Mammary epithelial cell (primary cell): ENCODE measurements around the gene GUCY1A2.

ENCODE experiments used
- CTCF ChIP-seq, 2 donors: IDR thresholded peaks in 1 of 2; conservative IDR thresholded peaks in 1 of 2; 2 replicates each; pipeline ENCODE4 v1.5.1; 2011 to 2012; ENCODE audit warnings: inconsistent platforms in 2 of 2, low read length in 2 of 2, mild to moderate bottlenecking in 2 of 2, control low read depth in 1 of 2, low read depth in 1 of 2; ENCODE audit not compliant: insufficient read depth in 1 of 2; ENCODE audit errors: extremely low read depth in 1 of 2
- EZH2 ChIP-seq: IDR thresholded peaks from 2 replicates; pipeline ENCODE4 v1.6.1; 2012; ENCODE audit warnings: low read length, inconsistent platforms, borderline replicate concordance

- TF ChIP-seq CTCF (conservative IDR thresholded peaks at IDR 0.05 in 1 of 2, IDR thresholded peaks at IDR 0.05 in 1 of 2; ENCODE audit: extremely low read depth in 1 of 2, insufficient read depth in 1 of 2, low read depth in 1 of 2, low read length in 2 of 2): no peak
- TF ChIP-seq EZH2: no peak
These were observed 232.2 kb downstream of the GUCY1A2 start for GRCh38 chr11:106785913-106786650.
